ENCODE data around the gene UTP14C. TPM values are rescaled to one million over a fixed set of nuclear protein-coding genes. Genes with fewer than 3 reads are reported as not detected.
A peak's percentile ranks its signal among the peaks of the same experiment; 100 is the strongest.

The UTP14C gene
- total RNA-seq, 1 experiment from 2014 or later: 11.8 TPM

GRCh38 chr13:52012512-52012836 lies 12.0 kb upstream of the UTP14C start:
- Histone ChIP-seq H3K4me1 (peaks cover 12% of the 10 kb centered on the region; the same call in 1 of the 2 replicates), H3K4me3 (ENCODE audit: low read depth, low read length) (peak overlapping the region; percentile 79), H3K27me3 (replicated peaks; ENCODE audit: control insufficient read depth, insufficient read depth, low read length) (no peaks in the 10 kb centered on the region), H3K9me3 (no peaks in the 10 kb centered on the region), H3K36me3 (ENCODE audit: control insufficient read depth, insufficient read depth, low read length) (peaks cover 2% of the 10 kb centered on the region; the same call in 1 of the 2 replicates)
- no peak for TF ChIP-seq CTCF (IDR thresholded peaks at IDR 0.05; ENCODE audit: insufficient read depth in 1 of 2, low read depth in 1 of 2, low read length in 1 of 2, severe bottlenecking in 1 of 2, unreplicated experiment in 1 of 2)
- Mint-ChIP-seq H3K27ac (ENCODE audit: unreplicated experiment) (peak overlapping the region; percentile 98), H3K27me3 (ENCODE audit: insufficient read depth, unreplicated experiment) (no peaks in the 10 kb centered on the region), H3K4me3 (ENCODE audit: unreplicated experiment) (peak overlapping the region; percentile 99), H3K4me1 (ENCODE audit: low read depth, unreplicated experiment) (peaks cover 20% of the 10 kb centered on the region), H3K9me3 (ENCODE audit: unreplicated experiment) (no peaks in the 10 kb centered on the region), H3K36me3 (ENCODE audit: insufficient read depth, unreplicated experiment) (peaks cover 22% of the 10 kb centered on the region)
- no TSS peak for BruUV-seq (replicated peaks)
- CTCF ChIA-PET: interaction anchor here (0.6 to 2.1 kb wide), 5 partner anchors 9 to 115 kb away, joined by 3 to 10 read pairs (median 6); no protein-coding TSS in a partner anchor
- DNase-seq: no peak
- intact Hi-C loops (cut with micrococcal nuclease; ENCODE audit: unreplicated experiment): loop anchor here (1.0 to 2.0 kb wide), 4 partner anchors 13 to 33 kb away; no protein-coding TSS in a partner anchor
- POLR2A ChIA-PET: interaction anchor here (0.5 to 1.6 kb wide), 4 partner anchors 11 to 60 kb away, joined by 3 to 4 read pairs (median 4); no protein-coding TSS in a partner anchor

GRCh38 chr13:52016296-52016695 lies 8.2 kb upstream of the UTP14C start:
- H3K4me3 ChIP-seq (ENCODE audit: low read depth, low read length): no peak overlapping the region
- intact Hi-C loops (cut with micrococcal nuclease; ENCODE audit: unreplicated experiment): no loop called here
- no peaks in the 10 kb centered on the region for H3K9me3 Mint-ChIP-seq (ENCODE audit: unreplicated experiment)
- peaks cover 7% of the 10 kb centered on the region; the same call in 1 of the 2 replicates for H3K4me1 ChIP-seq
- no peak overlapping the region for H3K27ac Mint-ChIP-seq (ENCODE audit: unreplicated experiment)
- no peaks in the 10 kb centered on the region for H3K27me3 ChIP-seq (replicated peaks; ENCODE audit: control insufficient read depth, insufficient read depth, low read length)
- peaks cover 52% of the 10 kb centered on the region for H3K36me3 Mint-ChIP-seq (ENCODE audit: insufficient read depth, unreplicated experiment)
- H3K9me3 ChIP-seq: no peaks in the 10 kb centered on the region
- no peak for TF ChIP-seq CTCF (IDR thresholded peaks at IDR 0.05; ENCODE audit: insufficient read depth in 1 of 2, low read depth in 1 of 2, low read length in 1 of 2, severe bottlenecking in 1 of 2, unreplicated experiment in 1 of 2)
- H3K27me3 Mint-ChIP-seq (ENCODE audit: insufficient read depth, unreplicated experiment): no peaks in the 10 kb centered on the region
- H3K4me1 Mint-ChIP-seq (ENCODE audit: low read depth, unreplicated experiment): no peaks in the 10 kb centered on the region
- no peak for DNase-seq
- BruUV-seq (replicated peaks): no TSS peak
- H3K36me3 ChIP-seq (ENCODE audit: control insufficient read depth, insufficient read depth, low read length): peaks cover 2% of the 10 kb centered on the region
- CTCF ChIA-PET: no interaction called here
- POLR2A ChIA-PET: no interaction called here
- H3K4me3 Mint-ChIP-seq (ENCODE audit: unreplicated experiment): no peak overlapping the region

GRCh38 chr13:52020191-52020590 lies 4.3 kb upstream of the UTP14C start:
- Mint-ChIP-seq H3K4me1 (ENCODE audit: low read depth, unreplicated experiment) (peaks cover 3% of the 10 kb centered on the region), H3K4me3 (ENCODE audit: unreplicated experiment) (no peak overlapping the region), H3K36me3 (ENCODE audit: insufficient read depth, unreplicated experiment) (peaks cover 70% of the 10 kb centered on the region), H3K27me3 (ENCODE audit: insufficient read depth, unreplicated experiment) (no peaks in the 10 kb centered on the region), H3K9me3 (ENCODE audit: unreplicated experiment) (peaks cover 2% of the 10 kb centered on the region), H3K27ac (ENCODE audit: unreplicated experiment) (no peak overlapping the region)
- Histone ChIP-seq H3K36me3 (ENCODE audit: control insufficient read depth, insufficient read depth, low read length) (peaks cover 5% of the 10 kb centered on the region), H3K27me3 (replicated peaks; ENCODE audit: control insufficient read depth, insufficient read depth, low read length) (no peaks in the 10 kb centered on the region), H3K4me3 (ENCODE audit: low read depth, low read length) (no peak overlapping the region), H3K4me1 (peaks cover 9% of the 10 kb centered on the region), H3K9me3 (no peaks in the 10 kb centered on the region)
- intact Hi-C loops (cut with micrococcal nuclease; ENCODE audit: unreplicated experiment): no loop called here
- no peak for DNase-seq
- no peak for TF ChIP-seq CTCF (IDR thresholded peaks at IDR 0.05; ENCODE audit: insufficient read depth in 1 of 2, low read depth in 1 of 2, low read length in 1 of 2, severe bottlenecking in 1 of 2, unreplicated experiment in 1 of 2)
- no TSS peak for BruUV-seq (replicated peaks)
- ChIA-PET POLR2A (no interaction called here), CTCF (no interaction called here)

Data from Caco-2 (cell line).